ENCODE data around the gene MYOZ3.

The MYOZ3 gene

GRCh38 chr5:150638488-150639376 lies 22.3 kb upstream of the MYOZ3 start:
- Histone ChIP-seq H3K36me3 (ENCODE audit: control insufficient read depth, insufficient read depth, low read length, severe bottlenecking) (no peaks in the 10 kb centered on the region), H3K27me3 (replicated peaks; ENCODE audit: control insufficient read depth, insufficient read depth, low read length) (no peaks in the 10 kb centered on the region), H3K4me3 (ENCODE audit: low read length) (no peak overlapping the region), H3K9me3 (ENCODE audit: control insufficient read depth, low read length) (no peaks in the 10 kb centered on the region), H3K4me1 (ENCODE audit: control insufficient read depth, insufficient read depth, low read length) (peaks cover 56% of the 10 kb centered on the region), H3K9ac (ENCODE audit: low read length) (peak overlapping the region; percentile 1)
- no peak for DNase-seq (ENCODE audit: low read depth)

GRCh38 chr5:150639377-150639692 lies 21.7 kb upstream of the MYOZ3 start:
- DNase-seq (ENCODE audit: low read depth), result no peak
- Histone ChIP-seq H3K4me3 (ENCODE audit: low read length) (no peak overlapping the region), H3K9me3 (ENCODE audit: control insufficient read depth, low read length) (no peaks in the 10 kb centered on the region), H3K4me1 (ENCODE audit: control insufficient read depth, insufficient read depth, low read length) (peaks cover 61% of the 10 kb centered on the region), H3K27me3 (replicated peaks; ENCODE audit: control insufficient read depth, insufficient read depth, low read length) (no peaks in the 10 kb centered on the region), H3K9ac (ENCODE audit: low read length) (peak overlapping the region; percentile 1), H3K36me3 (ENCODE audit: control insufficient read depth, insufficient read depth, low read length, severe bottlenecking) (no peaks in the 10 kb centered on the region)

GRCh38 chr5:150639751-150640150 lies 21.3 kb upstream of the MYOZ3 start:
- Histone ChIP-seq H3K4me1 (ENCODE audit: control insufficient read depth, insufficient read depth, low read length) (peaks cover 65% of the 10 kb centered on the region), H3K9ac (ENCODE audit: low read length) (peak overlapping the region; percentile 69), H3K27me3 (replicated peaks; ENCODE audit: control insufficient read depth, insufficient read depth, low read length) (no peaks in the 10 kb centered on the region), H3K36me3 (ENCODE audit: control insufficient read depth, insufficient read depth, low read length, severe bottlenecking) (no peaks in the 10 kb centered on the region), H3K9me3 (ENCODE audit: control insufficient read depth, low read length) (no peaks in the 10 kb centered on the region), H3K4me3 (ENCODE audit: low read length) (no peak overlapping the region)
- DNase-seq (ENCODE audit: low read depth), result no peak

- H3K4me1 ChIP-seq (ENCODE audit: control insufficient read depth, insufficient read depth, low read length), result peaks cover 69% of the 10 kb centered on the region
- H3K27me3 ChIP-seq (replicated peaks; ENCODE audit: control insufficient read depth, insufficient read depth, low read length), result no peaks in the 10 kb centered on the region
- H3K36me3 ChIP-seq (ENCODE audit: control insufficient read depth, insufficient read depth, low read length, severe bottlenecking), result no peaks in the 10 kb centered on the region
- no peaks in the 10 kb centered on the region for H3K9me3 ChIP-seq (ENCODE audit: control insufficient read depth, low read length)
- H3K9ac ChIP-seq (ENCODE audit: low read length), result peak within 1 kb of the TSS; percentile 69
- peak; percentile 92 for DNase-seq (ENCODE audit: low read depth)
- H3K4me3 ChIP-seq (ENCODE audit: low read length), result peak within 1 kb of the TSS; percentile 55
These were observed 20.6 kb upstream of the MYOZ3 start, which contains the start of gene SYNPO for GRCh38 chr5:150640311-150641005. Gene SYNPO, plus strand, starts transcription at chr5:150640660. Its CDS starts 7,616 bp downstream, at chr5:150648276.

GRCh38 chr5:150641006-150641570 lies 20.0 kb upstream of the MYOZ3 start:
- Histone ChIP-seq H3K27me3 (replicated peaks; ENCODE audit: control insufficient read depth, insufficient read depth, low read length) (no peaks in the 10 kb centered on the region), H3K9ac (ENCODE audit: low read length) (peak overlapping the region; percentile 60), H3K9me3 (ENCODE audit: control insufficient read depth, low read length) (no peaks in the 10 kb centered on the region), H3K4me1 (ENCODE audit: control insufficient read depth, insufficient read depth, low read length) (peaks cover 70% of the 10 kb centered on the region), H3K4me3 (ENCODE audit: low read length) (peak overlapping the region; percentile 55), H3K36me3 (ENCODE audit: control insufficient read depth, insufficient read depth, low read length, severe bottlenecking) (no peaks in the 10 kb centered on the region)
- DNase-seq (ENCODE audit: low read depth), result peak; percentile 66

- Histone ChIP-seq H3K36me3 (ENCODE audit: control insufficient read depth, insufficient read depth, low read length, severe bottlenecking) (no peaks in the 10 kb centered on the region), H3K9ac (ENCODE audit: low read length) (peak overlapping the region; percentile 23), H3K4me3 (ENCODE audit: low read length) (peak overlapping the region; percentile 55), H3K9me3 (ENCODE audit: control insufficient read depth, low read length) (no peaks in the 10 kb centered on the region), H3K27me3 (replicated peaks; ENCODE audit: control insufficient read depth, insufficient read depth, low read length) (no peaks in the 10 kb centered on the region), H3K4me1 (ENCODE audit: control insufficient read depth, insufficient read depth, low read length) (peaks cover 65% of the 10 kb centered on the region)
- DNase-seq (ENCODE audit: low read depth), result peak; percentile 39
These were observed 19.1 kb upstream of the MYOZ3 start for GRCh38 chr5:150641824-150642566.

- no peaks in the 10 kb centered on the region for H3K36me3 ChIP-seq (ENCODE audit: control insufficient read depth, insufficient read depth, low read length, severe bottlenecking)
- H3K27me3 ChIP-seq (replicated peaks; ENCODE audit: control insufficient read depth, insufficient read depth, low read length), result no peaks in the 10 kb centered on the region
- H3K9me3 ChIP-seq (ENCODE audit: control insufficient read depth, low read length), result no peaks in the 10 kb centered on the region
- H3K4me3 ChIP-seq (ENCODE audit: low read length), result peak overlapping the region; percentile 55
- peaks cover 65% of the 10 kb centered on the region for H3K4me1 ChIP-seq (ENCODE audit: control insufficient read depth, insufficient read depth, low read length)
- DNase-seq (ENCODE audit: low read depth), result peak; percentile 90
- H3K9ac ChIP-seq (ENCODE audit: low read length), result peak overlapping the region; percentile 23
These were observed 18.5 kb upstream of the MYOZ3 start for GRCh38 chr5:150642567-150642927.

- H3K4me1 ChIP-seq (ENCODE audit: control insufficient read depth, insufficient read depth, low read length), result peaks cover 71% of the 10 kb centered on the region
- no peak for DNase-seq (ENCODE audit: low read depth)
- no peaks in the 10 kb centered on the region for H3K36me3 ChIP-seq (ENCODE audit: control insufficient read depth, insufficient read depth, low read length, severe bottlenecking)
- no peak overlapping the region for H3K4me3 ChIP-seq (ENCODE audit: low read length)
- no peaks in the 10 kb centered on the region for H3K27me3 ChIP-seq (replicated peaks; ENCODE audit: control insufficient read depth, insufficient read depth, low read length)
- no peaks in the 10 kb centered on the region for H3K9me3 ChIP-seq (ENCODE audit: control insufficient read depth, low read length)
- H3K9ac ChIP-seq (ENCODE audit: low read length), result peak overlapping the region; percentile 13
These were observed 17.9 kb upstream of the MYOZ3 start for GRCh38 chr5:150642991-150643710.

GRCh38 chr5:150644058-150644457 lies 17.0 kb upstream of the MYOZ3 start:
- no peaks in the 10 kb centered on the region for H3K9me3 ChIP-seq (ENCODE audit: control insufficient read depth, low read length)
- H3K27me3 ChIP-seq (replicated peaks; ENCODE audit: control insufficient read depth, insufficient read depth, low read length), result no peaks in the 10 kb centered on the region
- DNase-seq (ENCODE audit: low read depth), result no peak
- no peak overlapping the region for H3K9ac ChIP-seq (ENCODE audit: low read length)
- no peak overlapping the region for H3K4me3 ChIP-seq (ENCODE audit: low read length)
- peaks cover 8% of the 10 kb centered on the region for H3K36me3 ChIP-seq (ENCODE audit: control insufficient read depth, insufficient read depth, low read length, severe bottlenecking)
- peaks cover 70% of the 10 kb centered on the region for H3K4me1 ChIP-seq (ENCODE audit: control insufficient read depth, insufficient read depth, low read length)

- H3K9ac ChIP-seq (ENCODE audit: low read length), result no peak overlapping the region
These were observed 16.5 kb upstream of the MYOZ3 start for GRCh38 chr5:150644514-150644913.

More at GRCh38 chr5:150644514-150644913, 16.5 kb upstream of the MYOZ3 start:
- H3K4me3 ChIP-seq (ENCODE audit: low read length), result no peak overlapping the region
- H3K27me3 ChIP-seq (replicated peaks; ENCODE audit: control insufficient read depth, insufficient read depth, low read length), result no peaks in the 10 kb centered on the region
- no peak for DNase-seq (ENCODE audit: low read depth)
- peaks cover 12% of the 10 kb centered on the region for H3K36me3 ChIP-seq (ENCODE audit: control insufficient read depth, insufficient read depth, low read length, severe bottlenecking)
- no peaks in the 10 kb centered on the region for H3K9me3 ChIP-seq (ENCODE audit: control insufficient read depth, low read length)
- peaks cover 65% of the 10 kb centered on the region for H3K4me1 ChIP-seq (ENCODE audit: control insufficient read depth, insufficient read depth, low read length)

Measured in adipocyte (in vitro differentiated cells).